SK-N-SH (cell line): ENCODE data around the gene ID2. TPM values are rescaled to one million over a fixed set of nuclear protein-coding genes. Genes with fewer than 3 reads are reported as not detected.

Experiments
- CTCF ChIA-PET: fragments of 300-600, 350-600 bp; formaldehyde crosslinking; extraction: SDS; loops from one replicate; lab custom pipeline; 2021; lab: Yijun Ruan, JAX
- POLR2A ChIA-PET: fragments of 350-600 bp; sonication (Branson Sonifier 250); formaldehyde crosslinking; extraction: SDS; loops from one replicate; lab custom pipeline; 2020; ENCODE audit warnings: antibody characterized with exemption, inconsistent platforms; lab: Yijun Ruan, JAX
- DNase-seq: peaks from one replicate; pipeline ENCODE4 v3.0.0; 2012
- H2AFZ ChIP-seq: fragments of 200-600 bp; sonication (generic); 2 replicates; pipeline ENCODE4 v1.8.1; 2016; ENCODE audit warnings: antibody characterized with exemption, mild to moderate bottlenecking, low read depth
- H3F3A ChIP-seq: fragments of 200-600 bp; sonication (generic); replicated peaks from 2 replicates; pipeline ENCODE3; 2016; ENCODE audit warnings: antibody characterized with exemption, mild to moderate bottlenecking; ENCODE audit not compliant: insufficient read depth
- H3K27ac ChIP-seq, 2 experiments: fragments of 200-500 bp in 1 of 2; fragments of 200-600 bp in 1 of 2; sonication (Bioruptor generic) in 1 of 2; sonication (generic), shearing (Covaris generic) in 1 of 2; 2 replicates each; pipeline versions ENCODE4 v1.5.1 to v1.6.1; 2014 to 2016; ENCODE audit warnings: low read depth in 2 of 2, inconsistent platforms in 1 of 2, low read length in 1 of 2, mild to moderate bottlenecking in 1 of 2, mixed read lengths in 1 of 2
- H3K27me3 ChIP-seq: fragments of 200-600 bp; sonication (generic), shearing (Covaris generic); 2 replicates; pipeline ENCODE4 v1.6.1; 2016; ENCODE audit warnings: mixed run types; ENCODE audit not compliant: insufficient read depth
- H3K36me3 ChIP-seq, 2 experiments: fragments of 200-500 bp in 1 of 2; fragments of 200-600 bp in 1 of 2; sonication (Bioruptor generic) in 1 of 2; sonication (generic) in 1 of 2; replicated peaks in 1 of 2; 2 replicates each; pipeline versions ENCODE3 to v1.5.1; 2014 to 2016; ENCODE audit warnings: low read length in 1 of 2, mild to moderate bottlenecking in 1 of 2; ENCODE audit not compliant: insufficient read depth in 2 of 2, control insufficient read depth in 1 of 2
- H3K4me1 ChIP-seq, 2 experiments: fragments of 200-500 bp in 1 of 2; fragments of 200-600 bp in 1 of 2; sonication (Bioruptor generic) in 1 of 2; sonication (generic), shearing (Covaris generic) in 1 of 2; 2 replicates each; pipeline versions ENCODE4 v1.5.1 to v1.6.1; 2014 to 2016; ENCODE audit warnings: low read depth in 1 of 2, low read length in 1 of 2, mixed run types in 1 of 2; ENCODE audit not compliant: insufficient read depth in 2 of 2, control insufficient read depth in 1 of 2
- H3K4me2 ChIP-seq: fragments of 200-600 bp; sonication (generic), shearing (Covaris generic); 2 replicates; pipeline ENCODE4 v1.6.1; 2017; ENCODE audit warnings: mixed run types
- H3K4me3 ChIP-seq, 2 experiments: fragments of 200-500 bp in 1 of 2; fragments of 200-600 bp in 1 of 2; sonication (Bioruptor generic) in 1 of 2; sonication (generic), shearing (Covaris generic) in 1 of 2; 2 replicates each; pipeline versions ENCODE4 v1.5.1 to v1.8.1; 2014 to 2016; ENCODE audit warnings: low read depth in 2 of 2, inconsistent platforms in 1 of 2, low read length in 1 of 2, mild to moderate bottlenecking in 1 of 2, mixed read lengths in 1 of 2, moderate library complexity in 1 of 2
- H3K79me2 ChIP-seq: fragments of 200-600 bp; sonication (generic); 2 replicates; pipeline ENCODE4 v1.8.1; 2017; ENCODE audit warnings: mild to moderate bottlenecking; ENCODE audit not compliant: insufficient read depth
- H3K9ac ChIP-seq: fragments of 200-600 bp; sonication (generic); 2 replicates; pipeline ENCODE4 v1.6.1; 2017; ENCODE audit warnings: mixed run types
- H3K9me2 ChIP-seq: fragments of 200-600 bp; sonication (generic); 2 replicates; pipeline ENCODE4 v1.6.1; 2017; ENCODE audit warnings: mixed run types
- H3K9me3 ChIP-seq: fragments of 200-600 bp; sonication (generic); 2 replicates; pipeline ENCODE4 v1.6.1; 2017; ENCODE audit warnings: mixed run types, mild to moderate bottlenecking, moderate library complexity
- H4K20me1 ChIP-seq: fragments of 200-600 bp; sonication (generic); 2 replicates; pipeline ENCODE4 v1.6.1; 2017; ENCODE audit warnings: mild to moderate bottlenecking, mixed run types; ENCODE audit not compliant: insufficient read depth
- CHD2 ChIP-seq: fragments of 150-350 bp; IDR thresholded peaks from 2 replicates; pipeline ENCODE4 v1.6.1; 2018; ENCODE audit warnings: low read length; ENCODE audit not compliant: partially characterized antibody
- EZH2phosphoT487 ChIP-seq: fragments of 200-600 bp; sonication (generic); IDR thresholded peaks from 2 replicates; pipeline ENCODE4 v1.6.1; 2017; ENCODE audit warnings: low read depth, mixed run types, mild to moderate bottlenecking, antibody characterized with exemption, moderate library complexity, borderline replicate concordance
- FOXJ3 ChIP-seq: sonication (generic); formaldehyde crosslinking; IDR thresholded peaks from 2 replicates; pipeline ENCODE4 v1.5.1; 2020; ENCODE audit warnings: mild to moderate bottlenecking, missing genetic modification reagents
- FOXM1 ChIP-seq: IDR thresholded peaks from 2 replicates; pipeline ENCODE4 v1.4.0; 2012; ENCODE audit warnings: low read depth, mild to moderate bottlenecking
- GATA2 ChIP-seq: sonication (generic); formaldehyde crosslinking; IDR thresholded peaks from 2 replicates; pipeline ENCODE4 v1.5.0; 2020; ENCODE audit warnings: mild to moderate bottlenecking, missing genetic modification reagents
- MEF2A ChIP-seq: IDR thresholded peaks from 2 replicates; pipeline ENCODE4 v1.4.0; 2012; ENCODE audit warnings: low read depth, borderline replicate concordance
- NFIC ChIP-seq: IDR thresholded peaks from 2 replicates; pipeline ENCODE4 v1.4.0; 2012; ENCODE audit warnings: borderline replicate concordance
- NRF1 ChIP-seq: IDR thresholded peaks from 2 replicates; pipeline ENCODE4 v1.6.1; 2012; ENCODE audit warnings: low read depth, mild to moderate bottlenecking, low read length
- RCOR1 ChIP-seq: fragments of 150-350 bp; IDR thresholded peaks from 2 replicates; pipeline ENCODE4 v1.6.1; 2017; ENCODE audit warnings: antibody characterized with exemption, low read length
- RFX5 ChIP-seq: IDR thresholded peaks from 2 replicates; pipeline ENCODE4 v1.6.1; 2012; ENCODE audit warnings: mild to moderate bottlenecking, improper control_type of control experiment, low read length
- WGBS: methylation state at CpG from one replicate; pipeline ENCODE4 v1.1.6; 2017; ENCODE audit warnings: low lambda C conversion rate; 5-methylcytosine and 5-hydroxymethylcytosine counted together
- polyA plus RNA-seq, 3 experiments: library from polyadenylated mRNA; depleted of rRNA; stranded (reverse); fragments of >200 nt; gene quantifications; 2 replicates each; pipeline ENCODE4 v1.2.3, GENCODE V29; 2012
- TF ChIP-seq, protein P1 (sequence below): IDR thresholded peaks from 2 replicates; pipeline ENCODE4 v1.6.1; 2012; ENCODE audit warnings: mild to moderate bottlenecking, low read depth, low read length, moderate library complexity
- TF ChIP-seq, protein P2 (sequence below): fragments of 200-600 bp; sonication (generic); IDR thresholded peaks from 2 replicates; pipeline ENCODE4 v1.6.1; 2017; ENCODE audit warnings: antibody characterized with exemption, mild to moderate bottlenecking, moderate library complexity
- TF ChIP-seq, protein P3 (sequence below): fragments of 150-350 bp; IDR thresholded peaks from 2 replicates; pipeline ENCODE4 v1.6.1; 2016; ENCODE audit warnings: mild to moderate bottlenecking, low read depth, low read length
- TF ChIP-seq, protein P4 (sequence below): IDR thresholded peaks from 2 replicates; pipeline ENCODE4 v1.4.0; 2012; ENCODE audit warnings: low read depth, borderline replicate concordance
- TF ChIP-seq, protein P5 (sequence below): IDR thresholded peaks from 2 replicates; pipeline ENCODE4; 2012

ID2 gene
- polyA plus RNA-seq, 1 of the 3 experiments (the other 2 are of a cell fraction), result 459 TPM

DNA sequence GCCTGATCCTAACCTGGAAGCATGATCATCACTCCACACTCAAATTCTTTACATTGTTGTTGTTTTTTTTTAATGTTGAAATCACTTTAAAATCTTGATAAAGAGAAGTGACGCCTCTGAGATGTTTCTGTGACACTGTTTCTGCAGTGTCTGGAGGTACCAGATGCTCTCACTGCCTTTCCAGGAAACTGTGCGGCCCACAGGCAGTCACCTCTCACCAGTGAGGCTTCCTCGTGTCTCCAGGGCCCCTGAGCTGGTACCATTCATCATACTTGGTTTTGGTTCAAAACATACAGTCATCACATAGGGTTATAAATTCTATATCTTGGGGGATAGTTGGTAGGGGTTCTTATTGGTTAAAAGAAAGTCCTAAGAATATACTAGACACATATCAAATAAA, 10.1 kb upstream of the ID2 start:
- H3K79me2 ChIP-seq, result no peaks in the 10 kb centered on the region
- no peaks in the 10 kb centered on the region for H3K27me3 ChIP-seq
- H3K27ac ChIP-seq, result no peak overlapping the region
- H4K20me1 ChIP-seq, result no peaks in the 10 kb centered on the region
- H3F3A ChIP-seq, result peaks cover 8% of the 10 kb centered on the region
- peaks cover 2 to 8% of the 10 kb centered on the region in 2 experiments; a peak in 3 of 4 replicates for H3K4me1 ChIP-seq
- no peak overlapping the region for H2AFZ ChIP-seq
- H3K9ac ChIP-seq, result no peak overlapping the region
- H3K4me2 ChIP-seq, result no peak overlapping the region
- H3K36me3 ChIP-seq, result no peaks in the 10 kb centered on the region
- POLR2A ChIA-PET, result interaction anchor here (0.7 kb wide), 1 partner anchor 10 kb away, joined by 3 read pairs; the partner anchor contains the start of gene ID2
- no peaks in the 10 kb centered on the region for H3K9me2 ChIP-seq
- no peak for TF ChIP-seq NRF1
- no peak for TF ChIP-seq NFIC
- TF ChIP-seq, protein P1, sequence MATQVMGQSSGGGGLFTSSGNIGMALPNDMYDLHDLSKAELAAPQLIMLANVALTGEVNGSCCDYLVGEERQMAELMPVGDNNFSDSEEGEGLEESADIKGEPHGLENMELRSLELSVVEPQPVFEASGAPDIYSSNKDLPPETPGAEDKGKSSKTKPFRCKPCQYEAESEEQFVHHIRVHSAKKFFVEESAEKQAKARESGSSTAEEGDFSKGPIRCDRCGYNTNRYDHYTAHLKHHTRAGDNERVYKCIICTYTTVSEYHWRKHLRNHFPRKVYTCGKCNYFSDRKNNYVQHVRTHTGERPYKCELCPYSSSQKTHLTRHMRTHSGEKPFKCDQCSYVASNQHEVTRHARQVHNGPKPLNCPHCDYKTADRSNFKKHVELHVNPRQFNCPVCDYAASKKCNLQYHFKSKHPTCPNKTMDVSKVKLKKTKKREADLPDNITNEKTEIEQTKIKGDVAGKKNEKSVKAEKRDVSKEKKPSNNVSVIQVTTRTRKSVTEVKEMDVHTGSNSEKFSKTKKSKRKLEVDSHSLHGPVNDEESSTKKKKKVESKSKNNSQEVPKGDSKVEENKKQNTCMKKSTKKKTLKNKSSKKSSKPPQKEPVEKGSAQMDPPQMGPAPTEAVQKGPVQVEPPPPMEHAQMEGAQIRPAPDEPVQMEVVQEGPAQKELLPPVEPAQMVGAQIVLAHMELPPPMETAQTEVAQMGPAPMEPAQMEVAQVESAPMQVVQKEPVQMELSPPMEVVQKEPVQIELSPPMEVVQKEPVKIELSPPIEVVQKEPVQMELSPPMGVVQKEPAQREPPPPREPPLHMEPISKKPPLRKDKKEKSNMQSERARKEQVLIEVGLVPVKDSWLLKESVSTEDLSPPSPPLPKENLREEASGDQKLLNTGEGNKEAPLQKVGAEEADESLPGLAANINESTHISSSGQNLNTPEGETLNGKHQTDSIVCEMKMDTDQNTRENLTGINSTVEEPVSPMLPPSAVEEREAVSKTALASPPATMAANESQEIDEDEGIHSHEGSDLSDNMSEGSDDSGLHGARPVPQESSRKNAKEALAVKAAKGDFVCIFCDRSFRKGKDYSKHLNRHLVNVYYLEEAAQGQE, result no peak
- TF ChIP-seq CHD2, result no peak
- TF ChIP-seq, protein P2, sequence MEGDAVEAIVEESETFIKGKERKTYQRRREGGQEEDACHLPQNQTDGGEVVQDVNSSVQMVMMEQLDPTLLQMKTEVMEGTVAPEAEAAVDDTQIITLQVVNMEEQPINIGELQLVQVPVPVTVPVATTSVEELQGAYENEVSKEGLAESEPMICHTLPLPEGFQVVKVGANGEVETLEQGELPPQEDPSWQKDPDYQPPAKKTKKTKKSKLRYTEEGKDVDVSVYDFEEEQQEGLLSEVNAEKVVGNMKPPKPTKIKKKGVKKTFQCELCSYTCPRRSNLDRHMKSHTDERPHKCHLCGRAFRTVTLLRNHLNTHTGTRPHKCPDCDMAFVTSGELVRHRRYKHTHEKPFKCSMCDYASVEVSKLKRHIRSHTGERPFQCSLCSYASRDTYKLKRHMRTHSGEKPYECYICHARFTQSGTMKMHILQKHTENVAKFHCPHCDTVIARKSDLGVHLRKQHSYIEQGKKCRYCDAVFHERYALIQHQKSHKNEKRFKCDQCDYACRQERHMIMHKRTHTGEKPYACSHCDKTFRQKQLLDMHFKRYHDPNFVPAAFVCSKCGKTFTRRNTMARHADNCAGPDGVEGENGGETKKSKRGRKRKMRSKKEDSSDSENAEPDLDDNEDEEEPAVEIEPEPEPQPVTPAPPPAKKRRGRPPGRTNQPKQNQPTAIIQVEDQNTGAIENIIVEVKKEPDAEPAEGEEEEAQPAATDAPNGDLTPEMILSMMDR, result no peak
- TF ChIP-seq, protein P3, sequence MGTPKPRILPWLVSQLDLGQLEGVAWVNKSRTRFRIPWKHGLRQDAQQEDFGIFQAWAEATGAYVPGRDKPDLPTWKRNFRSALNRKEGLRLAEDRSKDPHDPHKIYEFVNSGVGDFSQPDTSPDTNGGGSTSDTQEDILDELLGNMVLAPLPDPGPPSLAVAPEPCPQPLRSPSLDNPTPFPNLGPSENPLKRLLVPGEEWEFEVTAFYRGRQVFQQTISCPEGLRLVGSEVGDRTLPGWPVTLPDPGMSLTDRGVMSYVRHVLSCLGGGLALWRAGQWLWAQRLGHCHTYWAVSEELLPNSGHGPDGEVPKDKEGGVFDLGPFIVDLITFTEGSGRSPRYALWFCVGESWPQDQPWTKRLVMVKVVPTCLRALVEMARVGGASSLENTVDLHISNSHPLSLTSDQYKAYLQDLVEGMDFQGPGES, result no peak
- TF ChIP-seq, protein P4, sequence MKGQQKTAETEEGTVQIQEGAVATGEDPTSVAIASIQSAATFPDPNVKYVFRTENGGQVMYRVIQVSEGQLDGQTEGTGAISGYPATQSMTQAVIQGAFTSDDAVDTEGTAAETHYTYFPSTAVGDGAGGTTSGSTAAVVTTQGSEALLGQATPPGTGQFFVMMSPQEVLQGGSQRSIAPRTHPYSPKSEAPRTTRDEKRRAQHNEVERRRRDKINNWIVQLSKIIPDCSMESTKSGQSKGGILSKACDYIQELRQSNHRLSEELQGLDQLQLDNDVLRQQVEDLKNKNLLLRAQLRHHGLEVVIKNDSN, result no peak
- TF ChIP-seq FOXM1, result no peak
- no peak for TF ChIP-seq RCOR1
- no peak for TF ChIP-seq MEF2A
- no peak for TF ChIP-seq FOXJ3
- no peak for TF ChIP-seq EZH2phosphoT487
- TF ChIP-seq RFX5, result no peak
- no peak for TF ChIP-seq GATA2 (CRISPR knock-in tag)
- TF ChIP-seq, protein P5, sequence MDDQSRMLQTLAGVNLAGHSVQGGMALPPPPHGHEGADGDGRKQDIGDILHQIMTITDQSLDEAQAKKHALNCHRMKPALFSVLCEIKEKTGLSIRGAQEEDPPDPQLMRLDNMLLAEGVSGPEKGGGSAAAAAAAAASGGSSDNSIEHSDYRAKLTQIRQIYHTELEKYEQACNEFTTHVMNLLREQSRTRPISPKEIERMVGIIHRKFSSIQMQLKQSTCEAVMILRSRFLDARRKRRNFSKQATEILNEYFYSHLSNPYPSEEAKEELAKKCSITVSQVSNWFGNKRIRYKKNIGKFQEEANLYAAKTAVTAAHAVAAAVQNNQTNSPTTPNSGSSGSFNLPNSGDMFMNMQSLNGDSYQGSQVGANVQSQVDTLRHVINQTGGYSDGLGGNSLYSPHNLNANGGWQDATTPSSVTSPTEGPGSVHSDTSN, result no peak
- CTCF ChIA-PET, result interaction anchor here (0.7 to 1.4 kb wide), 2 partner anchors 10 to 13 kb away, joined by 3 to 4 read pairs; partner anchors contain the start of gene ID2
- no peak overlapping the region for H3K4me3 ChIP-seq
- no peaks in the 10 kb centered on the region for H3K9me3 ChIP-seq
- no peak for DNase-seq
- 85% methylated on average over 3 of the region's 3 CpGs for WGBS
